ENCODE results near the gene NUDT3. TPM values are rescaled to one million over a fixed set of nuclear protein-coding genes. Genes with fewer than 3 reads are reported as not detected.
A peak's percentile ranks its signal among the peaks of the same experiment; 100 is the strongest.

NUDT3 gene
- total and polyA plus RNA-seq, 9 of the 15 experiments (the other 6 are each of a cell fraction or from before 2014, with no cell fraction given): 5.4 to 81.2 (median 56.4) TPM

DNA sequence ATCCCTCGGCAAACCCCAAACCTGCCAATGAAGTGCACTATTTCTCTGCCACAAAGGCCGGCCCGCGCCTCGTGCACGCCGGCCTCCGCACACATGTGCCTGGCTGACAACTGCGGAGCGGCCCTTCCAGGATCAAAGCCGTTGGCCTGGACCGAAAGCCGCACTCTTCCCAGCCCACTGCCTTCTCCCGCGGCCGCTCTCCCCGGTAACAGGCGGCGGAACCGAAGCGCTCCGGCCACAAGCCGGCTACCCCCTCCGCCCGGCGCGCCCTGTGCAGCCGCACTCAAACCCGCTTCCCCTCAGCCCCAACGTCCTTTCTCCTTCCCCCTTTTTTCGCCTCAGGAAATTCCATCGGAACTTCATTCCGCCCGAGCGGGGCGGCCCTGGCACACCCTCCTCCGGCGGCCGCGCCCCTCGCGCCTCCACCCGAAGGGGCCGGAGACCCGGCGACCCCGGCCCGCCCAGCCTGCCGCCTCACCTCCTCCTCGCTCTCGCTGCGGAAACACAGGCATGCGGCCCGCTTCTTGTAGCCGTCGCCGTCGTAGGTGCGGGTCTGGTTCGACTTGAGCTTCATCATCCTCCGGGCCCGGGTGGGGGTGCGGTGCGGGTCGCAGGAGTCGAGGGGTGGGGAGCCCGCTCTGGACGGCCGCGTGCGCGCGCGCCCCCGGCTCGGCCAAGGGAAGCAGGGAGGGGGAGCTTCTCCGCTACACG is 528 bp downstream of the NUDT3 start (continued):
- TF ChIP-seq, protein P1, sequence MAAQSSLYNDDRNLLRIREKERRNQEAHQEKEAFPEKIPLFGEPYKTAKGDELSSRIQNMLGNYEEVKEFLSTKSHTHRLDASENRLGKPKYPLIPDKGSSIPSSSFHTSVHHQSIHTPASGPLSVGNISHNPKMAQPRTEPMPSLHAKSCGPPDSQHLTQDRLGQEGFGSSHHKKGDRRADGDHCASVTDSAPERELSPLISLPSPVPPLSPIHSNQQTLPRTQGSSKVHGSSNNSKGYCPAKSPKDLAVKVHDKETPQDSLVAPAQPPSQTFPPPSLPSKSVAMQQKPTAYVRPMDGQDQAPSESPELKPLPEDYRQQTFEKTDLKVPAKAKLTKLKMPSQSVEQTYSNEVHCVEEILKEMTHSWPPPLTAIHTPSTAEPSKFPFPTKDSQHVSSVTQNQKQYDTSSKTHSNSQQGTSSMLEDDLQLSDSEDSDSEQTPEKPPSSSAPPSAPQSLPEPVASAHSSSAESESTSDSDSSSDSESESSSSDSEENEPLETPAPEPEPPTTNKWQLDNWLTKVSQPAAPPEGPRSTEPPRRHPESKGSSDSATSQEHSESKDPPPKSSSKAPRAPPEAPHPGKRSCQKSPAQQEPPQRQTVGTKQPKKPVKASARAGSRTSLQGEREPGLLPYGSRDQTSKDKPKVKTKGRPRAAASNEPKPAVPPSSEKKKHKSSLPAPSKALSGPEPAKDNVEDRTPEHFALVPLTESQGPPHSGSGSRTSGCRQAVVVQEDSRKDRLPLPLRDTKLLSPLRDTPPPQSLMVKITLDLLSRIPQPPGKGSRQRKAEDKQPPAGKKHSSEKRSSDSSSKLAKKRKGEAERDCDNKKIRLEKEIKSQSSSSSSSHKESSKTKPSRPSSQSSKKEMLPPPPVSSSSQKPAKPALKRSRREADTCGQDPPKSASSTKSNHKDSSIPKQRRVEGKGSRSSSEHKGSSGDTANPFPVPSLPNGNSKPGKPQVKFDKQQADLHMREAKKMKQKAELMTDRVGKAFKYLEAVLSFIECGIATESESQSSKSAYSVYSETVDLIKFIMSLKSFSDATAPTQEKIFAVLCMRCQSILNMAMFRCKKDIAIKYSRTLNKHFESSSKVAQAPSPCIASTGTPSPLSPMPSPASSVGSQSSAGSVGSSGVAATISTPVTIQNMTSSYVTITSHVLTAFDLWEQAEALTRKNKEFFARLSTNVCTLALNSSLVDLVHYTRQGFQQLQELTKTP (IDR thresholded peaks at IDR 0.05; ENCODE audit: low read depth in 1 of 2, partially characterized antibody in 2 of 2): no peak
- TF ChIP-seq PCBP2 (IDR thresholded peaks at IDR 0.05; ENCODE audit: low read depth, low read length, poor library complexity, severe bottlenecking) (peak; percentile 69), MGA (IDR thresholded peaks at IDR 0.05) (peak; percentile 98), RBM22 (IDR thresholded peaks at IDR 0.05; ENCODE audit: low read depth, low read length, poor library complexity, severe bottlenecking) (peak; percentile 87), CEBPG (CRISPR knock-in tag; IDR thresholded peaks at IDR 0.05) (0 out of 2 replicates have a peak, but pooled peaks have one; percentile 20), CEBPG (tag; conservative IDR thresholded peaks at IDR 0.05 in 1 of 2, IDR thresholded peaks at IDR 0.05 in 1 of 2) (no peak), MLLT1 (IDR thresholded peaks at IDR 0.05) (peak in 1 of 2 experiments; percentile 22; a peak in 2 of 4 replicates), DACH1 (IDR thresholded peaks at IDR 0.05; ENCODE audit: partially characterized antibody) (peak; percentile 3), BCOR (IDR thresholded peaks at IDR 0.05) (peak; percentile 67; the same call in 1 of the 2 replicates)
